Neuronal stem cell (in vitro differentiated cells): ENCODE data around the gene OMD.

Experiments
- DNase-seq: peaks from one replicate; pipeline ENCODE4 v3.0.0-alpha.2; 2013; ENCODE audit warnings: low spot score
- H2AFZ ChIP-seq: one replicate; pipeline ENCODE4 v1.6.1; 2013; ENCODE audit warnings: mild to moderate bottlenecking, low read length, inconsistent platforms
- H2AK5ac ChIP-seq: 2 replicates; pipeline ENCODE4 v1.6.1; 2013; ENCODE audit warnings: low read depth, mild to moderate bottlenecking, inconsistent platforms, low read length, moderate library complexity, mixed read lengths
- H2BK120ac ChIP-seq: 2 replicates; pipeline ENCODE4 v1.6.1; 2013; ENCODE audit warnings: low read depth, mild to moderate bottlenecking, inconsistent platforms, low read length, moderate library complexity, mixed read lengths
- H2BK12ac ChIP-seq: one replicate; pipeline ENCODE4 v1.6.1; 2013; ENCODE audit warnings: low read length, inconsistent platforms
- H2BK15ac ChIP-seq: 2 replicates; pipeline ENCODE4 v1.6.1; 2013; ENCODE audit warnings: mild to moderate bottlenecking, low read length, inconsistent platforms, mixed read lengths
- H2BK5ac ChIP-seq: one replicate; pipeline ENCODE4 v1.6.1; 2013; ENCODE audit warnings: inconsistent platforms, mild to moderate bottlenecking, low read length, moderate library complexity
- H3K14ac ChIP-seq: one replicate; pipeline ENCODE4 v1.6.1; 2013; ENCODE audit warnings: low read length, inconsistent platforms
- H3K18ac ChIP-seq: 2 replicates; pipeline ENCODE4 v1.6.1; 2013; ENCODE audit warnings: low read length, inconsistent platforms
- H3K23ac ChIP-seq: 2 replicates; pipeline ENCODE4 v1.6.1; 2013; ENCODE audit warnings: low read depth, mild to moderate bottlenecking, mixed read lengths, low read length, inconsistent platforms; ENCODE audit not compliant: poor library complexity
- H3K27ac ChIP-seq: replicated peaks from 3 replicates; pipeline ENCODE4 v1.5.1; 2013; ENCODE audit warnings: low read length, inconsistent platforms
- H3K27me3 ChIP-seq, 3 experiments: 2 replicates each; pipeline ENCODE4 v1.6.1; 2013; ENCODE audit warnings: low read length in 3 of 3, mild to moderate bottlenecking in 2 of 3, inconsistent platforms in 1 of 3, low read depth in 1 of 3, mixed read lengths in 1 of 3, moderate library complexity in 1 of 3; ENCODE audit not compliant: control insufficient read depth in 3 of 3, insufficient read depth in 3 of 3
- H3K36me3 ChIP-seq, 2 donors: replicated peaks in 1 of 2; 2 replicates each; pipeline ENCODE4 v1.6.1; 2013; ENCODE audit warnings: low read length in 2 of 2; ENCODE audit not compliant: control insufficient read depth in 2 of 2, insufficient read depth in 2 of 2
- H3K4ac ChIP-seq: 2 replicates; pipeline ENCODE4 v1.6.1; 2013; ENCODE audit warnings: inconsistent platforms, mild to moderate bottlenecking, low read length, moderate library complexity
- H3K4me1 ChIP-seq, 2 donors: 1 replicate in 1 of 2; 2 replicates in 1 of 2; pipeline ENCODE4 v1.6.1; 2013; ENCODE audit warnings: low read length in 2 of 2, low read depth in 1 of 2; ENCODE audit not compliant: control insufficient read depth in 2 of 2, insufficient read depth in 1 of 2
- H3K4me2 ChIP-seq: one replicate; pipeline ENCODE4 v1.6.1; 2013; ENCODE audit warnings: mild to moderate bottlenecking, low read length, inconsistent platforms; ENCODE audit not compliant: insufficient read depth, poor library complexity, severe bottlenecking
- H3K4me3 ChIP-seq, 2 donors: 2 replicates each; pipeline ENCODE4 v1.5.1; 2013; ENCODE audit warnings: low read length in 2 of 2, mild to moderate bottlenecking in 2 of 2, inconsistent platforms in 1 of 2, moderate library complexity in 1 of 2
- H3K79me1 ChIP-seq: one replicate; pipeline ENCODE4 v1.6.1; 2013; ENCODE audit warnings: low read depth, mild to moderate bottlenecking, inconsistent platforms, low read length, moderate library complexity
- H3K9ac ChIP-seq: one replicate; pipeline ENCODE4 v1.6.1; 2013; ENCODE audit warnings: mild to moderate bottlenecking, low read depth, low read length, inconsistent platforms; ENCODE audit not compliant: poor library complexity
- H3K9me3 ChIP-seq, 2 donors: replicated peaks in 1 of 2; 2 replicates each; pipeline versions ENCODE3 to v1.6.1; 2013; ENCODE audit warnings: low read length in 2 of 2, mild to moderate bottlenecking in 2 of 2, inconsistent platforms in 1 of 2, low read depth in 1 of 2, mixed read lengths in 1 of 2, moderate library complexity in 1 of 2; ENCODE audit not compliant: control insufficient read depth in 2 of 2, insufficient read depth in 1 of 2
- H4K8ac ChIP-seq: one replicate; pipeline ENCODE4 v1.6.1; 2013; ENCODE audit warnings: low read depth, mild to moderate bottlenecking, inconsistent platforms, low read length, moderate library complexity
- H4K91ac ChIP-seq: one replicate; pipeline ENCODE4 v1.6.1; 2013; ENCODE audit warnings: low read length, low read depth, mild to moderate bottlenecking, inconsistent platforms; ENCODE audit not compliant: poor library complexity
- WGBS, 2 donors: extraction: QIAGEN DNeasy Blood & Tissue Kit; methylation state at CpG; one replicate each; pipeline ENCODE4 v1.1.7; 2013; ENCODE audit warnings: missing lambda C conversion rate in 2 of 2, mixed read lengths in 1 of 2; ENCODE audit not compliant: insufficient read length in 2 of 2, insufficient replicate concordance in 1 of 2; ENCODE audit errors: extremely low coverage in 2 of 2; 5-methylcytosine and 5-hydroxymethylcytosine counted together

The OMD gene

DNA sequence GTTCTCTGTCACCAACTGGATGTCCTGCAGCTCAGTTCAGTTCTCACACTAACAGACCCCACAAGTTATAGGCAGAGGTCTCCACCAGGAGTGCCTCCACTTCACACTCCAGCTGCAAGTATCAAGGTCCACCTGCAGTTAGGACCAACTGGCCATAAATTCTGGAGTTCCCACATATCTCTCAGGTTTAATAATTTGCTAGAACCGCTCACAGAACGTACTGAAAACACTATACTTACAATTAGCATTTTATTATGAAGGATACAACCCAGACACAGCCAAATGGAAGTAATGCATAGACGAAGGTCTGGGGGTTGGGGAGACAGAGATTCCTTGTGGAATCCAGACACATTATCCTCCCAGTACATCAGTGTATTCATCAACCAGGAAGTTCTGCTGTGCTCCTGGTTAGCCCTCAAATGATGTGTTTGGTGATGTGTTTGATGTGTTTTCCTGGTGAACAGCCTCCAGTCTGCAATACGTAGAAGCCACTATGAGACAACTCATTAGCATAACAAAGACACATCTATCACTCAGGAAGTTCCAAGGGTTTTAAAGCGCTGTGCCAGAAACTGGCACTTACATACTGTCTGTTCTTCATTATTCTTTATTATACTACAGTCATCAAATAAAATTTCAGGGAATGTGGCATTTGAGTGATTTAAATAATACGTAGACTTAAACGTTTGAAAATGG, 45.3 kb downstream of the OMD start:
- H3K4ac ChIP-seq = no peak overlapping the region
- no peak overlapping the region for H2AK5ac ChIP-seq
- no peak overlapping the region for H3K18ac ChIP-seq
- no peak overlapping the region for H3K9ac ChIP-seq
- no peaks in the 10 kb centered on the region for H3K27me3 ChIP-seq
- H2BK120ac ChIP-seq = no peak overlapping the region
- no peak overlapping the region for H3K4me3 ChIP-seq
- no peak for DNase-seq
- peaks cover 0 to 2% of the 10 kb centered on the region in 2 donors for H3K9me3 ChIP-seq
- no peak overlapping the region for H3K4me2 ChIP-seq
- H3K14ac ChIP-seq = no peak overlapping the region
- no peak overlapping the region for H2BK5ac ChIP-seq
- no peak overlapping the region for H4K91ac ChIP-seq
- H4K8ac ChIP-seq = no peak overlapping the region
- H2AFZ ChIP-seq = peak overlapping the region; percentile 17
- no peak overlapping the region for H2BK12ac ChIP-seq
- H3K36me3 ChIP-seq = no peaks in the 10 kb centered on the region
- WGBS, 2 donors = no CpG with 5 or more reads among the region's 7 CpGs
- no peak overlapping the region for H3K27ac ChIP-seq
- H2BK15ac ChIP-seq = no peak overlapping the region
- no peak overlapping the region for H3K23ac ChIP-seq
- H3K79me1 ChIP-seq = no peaks in the 10 kb centered on the region
- peaks cover 0 to 10% of the 10 kb centered on the region in 2 donors for H3K4me1 ChIP-seq

DNA sequence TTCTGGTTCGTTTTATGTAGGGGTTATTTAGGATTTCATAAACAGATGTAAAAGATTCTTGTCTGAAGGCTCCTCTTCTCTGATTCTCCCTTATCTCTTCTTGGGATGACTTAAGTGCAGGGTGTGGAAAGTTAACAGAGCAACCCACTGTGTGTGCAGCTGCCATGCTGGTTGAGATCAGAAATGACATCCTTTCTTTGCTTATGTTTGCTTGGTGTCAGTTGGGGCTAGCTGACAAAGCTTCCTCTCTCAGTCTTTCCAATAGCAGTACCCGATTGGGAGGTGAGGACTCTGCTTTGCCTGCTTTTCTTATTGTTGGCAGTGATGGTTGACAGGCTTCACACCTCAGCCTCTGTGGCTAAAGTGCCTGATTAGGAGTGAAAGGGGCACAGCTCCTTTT, 46.4 kb downstream of the OMD start:
- Histone ChIP-seq H3K14ac (no peak overlapping the region), H4K91ac (no peak overlapping the region), H3K27ac (no peak overlapping the region), H2BK120ac (no peak overlapping the region), H3K9me3 (peaks cover 0 to 2% of the 10 kb centered on the region in 2 donors), H3K9ac (no peak overlapping the region), H2BK12ac (no peak overlapping the region), H2AFZ (peak overlapping the region; percentile 25), H3K27me3 (no peaks in the 10 kb centered on the region), H3K4me2 (no peak overlapping the region), H3K4ac (no peak overlapping the region), H3K4me1 (peaks cover 0 to 10% of the 10 kb centered on the region in 2 donors), H3K36me3 (no peaks in the 10 kb centered on the region), H3K18ac (no peak overlapping the region), H2BK15ac (no peak overlapping the region), H3K23ac (no peak overlapping the region), H3K4me3 (peak overlapping the region in 1 of 2 donors; percentile 12), H3K79me1 (no peaks in the 10 kb centered on the region), H2BK5ac (no peak overlapping the region), H4K8ac (no peak overlapping the region), H2AK5ac (no peak overlapping the region)
- DNase-seq = no peak
- no CpG with 5 or more reads among the region's 2 CpGs for WGBS, 2 donors

DNA sequence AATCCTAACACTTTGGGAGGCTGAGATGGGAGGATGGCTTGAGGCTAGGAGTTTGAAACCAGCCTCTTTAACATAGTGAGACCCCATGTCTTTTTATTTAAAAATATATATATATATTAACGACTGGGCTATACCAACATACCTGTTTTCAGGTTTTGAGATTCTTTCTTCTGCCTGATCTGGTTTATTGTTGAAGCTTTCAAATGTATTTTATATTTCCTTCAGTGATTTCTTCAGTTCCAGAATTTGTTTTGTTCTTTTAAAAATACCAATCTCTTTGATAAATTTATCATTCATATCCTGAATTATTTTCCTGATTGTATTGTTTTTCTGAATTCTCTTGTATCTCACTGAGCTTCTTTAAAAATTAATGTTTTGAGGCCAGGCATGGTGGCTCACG, 51.1 kb downstream of the OMD start:
- Histone ChIP-seq H3K9ac (no peak overlapping the region), H4K8ac (no peak overlapping the region), H2BK5ac (no peak overlapping the region), H3K4me2 (no peak overlapping the region), H3K27ac (no peak overlapping the region), H4K91ac (no peak overlapping the region), H3K9me3 (peaks cover 0 to 2% of the 10 kb centered on the region in 2 donors), H3K14ac (no peak overlapping the region), H3K23ac (no peak overlapping the region), H3K79me1 (no peaks in the 10 kb centered on the region), H3K36me3 (no peaks in the 10 kb centered on the region), H2BK15ac (no peak overlapping the region), H3K4ac (no peak overlapping the region), H3K4me1 (peaks cover 0 to 3% of the 10 kb centered on the region in 2 donors), H2AFZ (no peak overlapping the region), H2BK120ac (no peak overlapping the region), H2BK12ac (no peak overlapping the region), H3K4me3 (no peak overlapping the region), H3K27me3 (no peaks in the 10 kb centered on the region), H2AK5ac (no peak overlapping the region), H3K18ac (no peak overlapping the region)
- no CpG with 5 or more reads among the region's 2 CpGs for WGBS, 2 donors
- no peak for DNase-seq

DNA sequence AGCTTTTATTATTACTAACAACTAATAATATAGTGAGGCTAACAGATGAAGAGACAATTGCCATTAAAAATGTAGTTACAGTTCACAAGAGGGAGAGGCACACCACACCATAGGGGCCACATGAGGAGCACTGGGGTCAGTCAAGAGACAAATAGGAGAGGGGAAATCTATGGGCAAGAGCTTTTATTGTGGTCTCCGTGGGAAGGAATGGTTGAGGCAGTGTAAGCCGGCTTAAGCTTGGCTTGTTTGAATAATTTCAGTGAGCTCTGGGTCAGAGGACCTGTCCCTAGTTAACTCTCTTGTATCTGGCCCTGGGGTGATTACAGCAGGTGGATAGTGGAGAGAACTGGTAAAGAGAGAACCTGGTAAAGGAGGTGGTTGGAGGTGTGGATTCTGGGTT, 55.2 kb downstream of the OMD start:
- DNase-seq = no peak
- Histone ChIP-seq H3K27me3 (no peaks in the 10 kb centered on the region), H2BK12ac (no peak overlapping the region), H4K91ac (no peak overlapping the region), H3K27ac (no peak overlapping the region), H3K23ac (no peak overlapping the region), H3K14ac (no peak overlapping the region), H2AK5ac (no peak overlapping the region), H3K9ac (no peak overlapping the region), H4K8ac (no peak overlapping the region), H3K4me1 (peaks cover 0 to 3% of the 10 kb centered on the region in 2 donors), H3K79me1 (no peaks in the 10 kb centered on the region), H2AFZ (peak overlapping the region; percentile 75), H2BK120ac (no peak overlapping the region), H2BK5ac (no peak overlapping the region), H3K4me3 (no peak overlapping the region), H3K36me3 (peaks cover 0 to 2% of the 10 kb centered on the region in 2 donors), H3K18ac (no peak overlapping the region), H3K4me2 (no peak overlapping the region), H3K9me3 (no peaks in the 10 kb centered on the region), H2BK15ac (no peak overlapping the region), H3K4ac (no peak overlapping the region)
- WGBS, 2 donors = no CpG with 5 or more reads among the region's 2 CpGs
